Psoas muscle (tissue), 8 donors: Measurements from ENCODE around the gene TPBGL. TPM values are rescaled to one million over a fixed set of nuclear protein-coding genes. Genes with fewer than 3 reads are reported as not detected.

ENCODE experiments used
- ATAC-seq, 4 donors: fragments of 200-7000 bp; cut with Tn5 transposase; one replicate each; pipeline ENCODE4 v1.9.1; 2020; ENCODE audit warnings: moderate library complexity in 3 of 4, mild to moderate bottlenecking in 2 of 4
- DNase-seq, 2 donors: peaks; one replicate each; pipeline ENCODE4 v3.0.0-alpha.2; 2020
- H3K27ac ChIP-seq: fragments of 200-600 bp; one replicate; pipeline ENCODE4 v1.8.0; 2022
- H3K27me3 ChIP-seq, 3 donors: fragments of 200-600 bp in 1 of 3; one replicate each; pipeline versions ENCODE4 v1.6.1 to v1.8.0; 2013 to 2022; ENCODE audit warnings: low read length in 2 of 3, mild to moderate bottlenecking in 2 of 3, moderate library complexity in 1 of 3; ENCODE audit not compliant: insufficient read depth in 3 of 3
- H3K36me3 ChIP-seq, 2 donors: fragments of 200-600 bp in 1 of 2; one replicate each; pipeline versions ENCODE4 v1.6.1 to v1.8.0; 2013 to 2022; ENCODE audit warnings: low read depth in 1 of 2, mild to moderate bottlenecking in 1 of 2, moderate library complexity in 1 of 2; ENCODE audit not compliant: insufficient read depth in 1 of 2
- H3K4me1 ChIP-seq: fragments of 200-600 bp; one replicate; pipeline ENCODE4 v1.8.0; 2022
- H3K4me3 ChIP-seq: fragments of 200-600 bp; one replicate; pipeline ENCODE4 v1.8.0; 2022; ENCODE audit warnings: mild to moderate bottlenecking
- H3K9me3 ChIP-seq: fragments of 200-600 bp; one replicate; pipeline ENCODE4 v1.8.0; 2022
- WGBS, 3 donors: extraction: QIAGEN DNeasy Blood & Tissue Kit; methylation state at CpG; one replicate each; pipeline versions ENCODE4 v1.1.6 to v1.1.7; 2013; 5-methylcytosine and 5-hydroxymethylcytosine counted together
- intact Hi-C, 2 donors: fragments of 100-400 bp; cut with DNase I; formaldehyde crosslinking; loops; one replicate each; pipeline versions ENCODE4 v1.11.0 to v1.14.2; 2022
- polyA plus RNA-seq, 3 donors: library from polyadenylated mRNA; stranded (reverse); fragments of 200-250 nt; gene quantifications; one replicate each; pipeline ENCODE4 v1.2.3, GENCODE V29; 2013
- total RNA-seq, 4 donors: library from RNA; stranded (reverse); fragmentation: NEBNext Ultra II Directional in 2 of 4; extraction: Animal tissue kit (Norgen Biotek cat#: 25700) in 2 of 4; gene quantifications; one replicate each; pipeline versions ENCODE4 v1.2.1 to v1.2.4, GENCODE V29; 2021 to 2023
- TF ChIP-seq, protein P1 (sequence below): fragments of 200-600 bp; IDR thresholded peaks from one replicate; pipeline ENCODE4 v1.8.0; 2022; ENCODE audit warnings: antibody characterized with exemption
- donor health status: healthy with polysubstance abuse.
- donor health status: DM: no; HTN: no; CAD: no; lungs with moderate emphysema.
- donor health status: Bipolar disorder and iron deficiency.
- donor health status: healthy.
- donor health status: DM: yes; HTN: yes; CAD: no.
- donor health status: DM: no; HTN: no; CAD: no.
- donor health status: DM: no; HTN: no; CAD: no.
- donor health status: DM: yes; HTN: yes; CAD: no.

The TPBGL gene
- total and polyA plus RNA-seq, 7 donors, result 0.01 to 0.11 (median 0.05) TPM; not detected in 4

DNA sequence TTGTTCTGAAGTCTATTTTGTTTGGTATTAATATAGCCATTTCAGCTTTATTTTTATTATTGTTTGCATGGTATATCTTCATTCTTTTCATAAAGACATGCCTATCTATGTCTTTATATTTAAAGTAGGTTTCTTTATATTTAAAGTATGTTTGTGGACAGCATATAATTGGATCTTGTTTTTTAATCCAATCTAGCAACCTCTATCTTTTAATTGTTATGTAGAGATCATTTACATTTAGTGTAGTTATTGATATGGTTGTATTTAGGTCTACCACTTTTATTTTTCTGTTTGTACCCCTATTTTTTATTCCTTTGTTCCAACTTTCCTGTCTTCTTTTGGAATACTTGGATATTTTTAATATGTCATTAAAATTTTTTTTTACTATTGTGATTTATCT is 13.8 kb downstream of the TPBGL start:
- Histone ChIP-seq H3K4me3 (no peak overlapping the region), H3K36me3 (no peaks in the 10 kb centered on the region), H3K27me3 (no peaks in the 10 kb centered on the region), H3K9me3 (peaks cover 3% of the 10 kb centered on the region), H3K4me1 (no peaks in the 10 kb centered on the region), H3K27ac (no peak overlapping the region)
- intact Hi-C loops, result no loop called here
- ATAC-seq (no peak), DNase-seq (no peak)
- TF ChIP-seq, protein P1, sequence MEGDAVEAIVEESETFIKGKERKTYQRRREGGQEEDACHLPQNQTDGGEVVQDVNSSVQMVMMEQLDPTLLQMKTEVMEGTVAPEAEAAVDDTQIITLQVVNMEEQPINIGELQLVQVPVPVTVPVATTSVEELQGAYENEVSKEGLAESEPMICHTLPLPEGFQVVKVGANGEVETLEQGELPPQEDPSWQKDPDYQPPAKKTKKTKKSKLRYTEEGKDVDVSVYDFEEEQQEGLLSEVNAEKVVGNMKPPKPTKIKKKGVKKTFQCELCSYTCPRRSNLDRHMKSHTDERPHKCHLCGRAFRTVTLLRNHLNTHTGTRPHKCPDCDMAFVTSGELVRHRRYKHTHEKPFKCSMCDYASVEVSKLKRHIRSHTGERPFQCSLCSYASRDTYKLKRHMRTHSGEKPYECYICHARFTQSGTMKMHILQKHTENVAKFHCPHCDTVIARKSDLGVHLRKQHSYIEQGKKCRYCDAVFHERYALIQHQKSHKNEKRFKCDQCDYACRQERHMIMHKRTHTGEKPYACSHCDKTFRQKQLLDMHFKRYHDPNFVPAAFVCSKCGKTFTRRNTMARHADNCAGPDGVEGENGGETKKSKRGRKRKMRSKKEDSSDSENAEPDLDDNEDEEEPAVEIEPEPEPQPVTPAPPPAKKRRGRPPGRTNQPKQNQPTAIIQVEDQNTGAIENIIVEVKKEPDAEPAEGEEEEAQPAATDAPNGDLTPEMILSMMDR, result no peak

GRCh38 chr11:75260396-75261170 is 20.0 kb downstream of the TPBGL start:
- no peak for ATAC-seq
- WGBS, 3 donors, result 40 to 58% (median 41%) methylated on average over 10 of the region's 10 CpGs

DNA sequence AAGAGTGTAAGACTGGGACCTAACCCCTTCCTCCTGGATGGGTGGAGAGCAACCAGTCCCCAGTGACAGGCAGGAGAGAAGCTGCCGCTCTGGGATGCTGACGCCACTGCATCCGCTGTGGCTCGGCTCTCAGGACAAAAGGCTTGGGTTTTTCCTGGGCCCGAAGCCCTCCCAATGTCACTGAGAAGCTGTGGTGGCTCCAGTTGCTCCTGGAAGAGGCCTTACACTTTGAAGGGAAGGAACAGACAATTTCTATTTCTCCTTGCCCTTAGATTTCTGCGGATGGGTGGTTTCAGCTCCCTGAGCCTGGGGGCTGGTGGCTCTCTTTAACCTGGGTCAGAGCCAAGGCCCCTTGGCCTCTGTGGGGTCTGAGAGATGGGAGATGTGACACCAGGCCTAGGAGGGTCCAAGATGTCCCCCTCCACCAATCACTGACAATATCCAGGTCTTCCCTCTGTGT is 21.4 kb downstream of the TPBGL start:
- no peak overlapping the region for H3K27ac ChIP-seq
- ATAC-seq (no peak), DNase-seq (no peak)
- intact Hi-C loops, result no loop called here
- TF ChIP-seq, protein P1, result no peak
- H3K9me3 ChIP-seq, result no peaks in the 10 kb centered on the region
- H3K27me3 ChIP-seq, result no peaks in the 10 kb centered on the region
- H3K36me3 ChIP-seq, result no peaks in the 10 kb centered on the region
- no peaks in the 10 kb centered on the region for H3K4me1 ChIP-seq
- WGBS, 3 donors, result 78 to 90% (median 85%) methylated on average over 6 of the region's 6 CpGs
- no peak overlapping the region for H3K4me3 ChIP-seq

More at GRCh38 chr11:75260396-75261170, 20.0 kb downstream of the TPBGL start:
- no peaks in the 10 kb centered on the region for H3K27me3 ChIP-seq
- H3K27ac ChIP-seq, result no peak overlapping the region
- DNase-seq, result no peak
- no peaks in the 10 kb centered on the region for H3K4me1 ChIP-seq
- no peak overlapping the region for H3K4me3 ChIP-seq
- TF ChIP-seq, protein P1, result no peak
- no peaks in the 10 kb centered on the region for H3K9me3 ChIP-seq
- no peaks in the 10 kb centered on the region for H3K36me3 ChIP-seq
- intact Hi-C loops, result no loop called here

DNA sequence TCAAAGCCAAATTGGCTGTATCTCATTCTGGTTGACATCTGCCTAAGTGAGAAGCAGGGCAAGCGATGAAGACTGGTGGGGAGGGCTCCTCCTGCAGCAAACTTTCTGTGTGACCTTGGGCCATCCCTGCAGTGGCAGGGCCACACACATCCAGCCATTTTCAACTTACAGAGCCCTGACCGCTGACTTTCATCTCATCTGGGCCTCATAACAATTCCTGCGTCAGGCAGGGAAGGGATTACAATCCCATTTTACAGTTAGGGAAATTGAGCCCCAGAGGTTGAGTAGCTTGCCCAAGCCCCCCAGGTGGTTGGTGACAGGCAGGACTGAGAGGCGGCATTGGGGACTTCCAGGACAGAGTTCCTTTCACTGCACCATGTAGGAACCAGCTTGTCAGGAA is 21.9 kb downstream of the TPBGL start:
- Histone ChIP-seq H3K4me3 (no peak overlapping the region), H3K27me3 (no peaks in the 10 kb centered on the region), H3K9me3 (no peaks in the 10 kb centered on the region), H3K4me1 (no peaks in the 10 kb centered on the region), H3K36me3 (no peaks in the 10 kb centered on the region), H3K27ac (no peak overlapping the region)
- TF ChIP-seq, protein P1, result no peak
- DNase-seq (no peak), ATAC-seq (no peak)
- WGBS, 3 donors, result 82 to 91% (median 90%) methylated on average over 4 of the region's 4 CpGs
- intact Hi-C loops, result no loop called here
